Transverse colon (tissue), 4 donors: Measurements from ENCODE around the gene LONP2.

ENCODE experiments used
- CTCF ChIP-seq, 5 experiments: fragments of 200-600 bp in 3 of 5; fragments of 450-650 bp in 2 of 5; sonication (generic) in 3 of 5; IDR thresholded peaks; 1 replicate in 2 of 5; 2 replicates in 3 of 5; pipeline ENCODE4 v1.5.1; 2016 to 2017; ENCODE audit warnings: antibody characterized with exemption in 5 of 5, inconsistent platforms in 3 of 5, mild to moderate bottlenecking in 2 of 5, moderate library complexity in 1 of 5
- EP300 ChIP-seq: sonication (generic); formaldehyde crosslinking; IDR thresholded peaks from one replicate; pipeline ENCODE4 v1.6.1; 2017; ENCODE audit warnings: antibody characterized with exemption, low read depth
- POLR2A ChIP-seq: fragments of 450-650 bp; IDR thresholded peaks from one replicate; pipeline ENCODE4 v1.6.1; 2016; ENCODE audit warnings: antibody characterized with exemption, mild to moderate bottlenecking, moderate library complexity
- POLR2AphosphoS5 ChIP-seq, 3 donors: sonication (generic); formaldehyde crosslinking; IDR thresholded peaks; one replicate each; pipeline ENCODE4 v1.6.1; 2016; ENCODE audit warnings: antibody characterized with exemption in 3 of 3

DNA sequence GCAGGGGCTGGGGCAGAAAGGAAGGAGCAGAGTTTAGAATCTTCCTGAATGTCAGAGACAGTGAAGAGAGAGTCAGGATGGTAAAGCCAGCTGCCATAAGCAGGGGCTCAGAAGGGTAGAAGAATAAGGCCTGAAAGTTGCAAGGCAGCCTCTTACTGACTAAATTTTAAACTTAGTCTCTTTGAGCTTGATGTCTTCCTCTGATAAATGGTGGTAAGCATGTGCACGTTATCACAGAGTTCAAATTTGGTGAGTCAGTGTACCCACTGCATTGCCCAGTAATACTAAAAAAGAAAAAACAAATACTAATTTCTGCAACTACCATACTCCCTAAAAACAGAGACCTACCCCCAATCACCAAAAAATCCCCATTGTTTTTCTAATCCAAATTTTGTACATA, 96.0 kb downstream of the LONP2 start:
- TF ChIP-seq POLR2AphosphoS5 (IDR thresholded peaks at IDR 0.05), result no peak
- TF ChIP-seq CTCF (IDR thresholded peaks at IDR 0.05), result no peak
- TF ChIP-seq POLR2A, result no peak
- TF ChIP-seq EP300, result no peak
